ENCODE data around the gene PXDN.

Gene PXDN

DNA sequence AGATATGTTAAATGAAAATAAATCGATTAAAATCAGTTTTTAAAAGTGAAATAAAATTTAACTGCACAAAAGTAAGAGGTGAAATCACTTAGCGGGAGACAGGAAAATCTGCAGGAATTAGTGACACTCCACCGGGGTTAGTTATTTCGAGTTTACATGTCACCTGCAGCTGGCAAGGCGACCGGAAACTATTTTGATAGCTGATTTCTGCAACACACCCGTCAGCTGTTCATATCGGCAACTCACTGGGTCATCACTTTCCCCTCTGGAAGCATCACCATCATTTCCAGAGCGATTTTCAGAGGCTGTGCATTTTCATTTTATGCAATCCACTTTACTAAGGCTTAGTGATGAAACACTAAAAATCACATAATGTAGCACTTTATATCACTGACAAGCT, 52.9 kb downstream of the PXDN start:
- TF ChIP-seq, protein P1, sequence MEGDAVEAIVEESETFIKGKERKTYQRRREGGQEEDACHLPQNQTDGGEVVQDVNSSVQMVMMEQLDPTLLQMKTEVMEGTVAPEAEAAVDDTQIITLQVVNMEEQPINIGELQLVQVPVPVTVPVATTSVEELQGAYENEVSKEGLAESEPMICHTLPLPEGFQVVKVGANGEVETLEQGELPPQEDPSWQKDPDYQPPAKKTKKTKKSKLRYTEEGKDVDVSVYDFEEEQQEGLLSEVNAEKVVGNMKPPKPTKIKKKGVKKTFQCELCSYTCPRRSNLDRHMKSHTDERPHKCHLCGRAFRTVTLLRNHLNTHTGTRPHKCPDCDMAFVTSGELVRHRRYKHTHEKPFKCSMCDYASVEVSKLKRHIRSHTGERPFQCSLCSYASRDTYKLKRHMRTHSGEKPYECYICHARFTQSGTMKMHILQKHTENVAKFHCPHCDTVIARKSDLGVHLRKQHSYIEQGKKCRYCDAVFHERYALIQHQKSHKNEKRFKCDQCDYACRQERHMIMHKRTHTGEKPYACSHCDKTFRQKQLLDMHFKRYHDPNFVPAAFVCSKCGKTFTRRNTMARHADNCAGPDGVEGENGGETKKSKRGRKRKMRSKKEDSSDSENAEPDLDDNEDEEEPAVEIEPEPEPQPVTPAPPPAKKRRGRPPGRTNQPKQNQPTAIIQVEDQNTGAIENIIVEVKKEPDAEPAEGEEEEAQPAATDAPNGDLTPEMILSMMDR (conservative IDR thresholded peaks at IDR 0.05; ENCODE audit: low read depth, low read length): no peak
- H3K4me3 ChIP-seq (ENCODE audit: low read length): no peak overlapping the region
- DNase-seq (ENCODE audit: low read depth): no peak

DNA sequence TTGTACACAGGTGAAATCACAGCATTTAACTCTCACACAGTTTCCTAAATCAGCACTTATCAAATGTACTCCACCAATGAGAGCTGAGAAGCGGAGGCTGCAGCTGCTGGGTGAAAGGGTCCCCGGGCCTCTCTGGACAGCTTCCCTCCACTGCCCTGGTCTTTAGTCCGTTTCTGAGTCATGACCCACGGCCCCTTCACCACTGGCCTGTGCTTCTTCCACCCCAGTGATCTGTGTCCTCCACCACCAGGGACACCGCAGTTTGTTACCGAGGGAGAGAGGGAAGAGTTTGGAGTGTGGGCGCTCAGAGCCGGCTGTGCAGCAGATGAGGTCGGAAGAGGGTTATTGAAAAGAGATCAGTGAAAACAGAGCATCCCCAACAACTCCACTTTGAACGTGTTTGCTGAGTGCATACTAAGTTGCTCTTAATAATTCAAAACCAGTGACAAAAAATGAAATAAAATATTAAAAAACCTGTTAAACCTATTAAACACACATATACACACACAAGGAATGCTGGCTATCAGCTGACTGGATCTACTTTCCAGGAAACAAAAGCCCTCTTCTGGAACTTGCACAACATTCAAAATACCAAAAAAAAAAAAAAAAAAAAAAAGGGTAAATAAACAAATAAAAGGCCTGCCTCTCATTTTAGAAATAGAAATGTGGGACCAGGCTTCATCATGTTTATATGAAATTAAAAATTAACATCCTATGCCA, 54.1 kb downstream of the PXDN start:
- DNase-seq (ENCODE audit: low read depth): peak; percentile 50
- no peak overlapping the region for H3K4me3 ChIP-seq (ENCODE audit: low read length)
- TF ChIP-seq, protein P1 (conservative IDR thresholded peaks at IDR 0.05; ENCODE audit: low read depth, low read length): peak; percentile 6

- TF ChIP-seq, protein P1 (conservative IDR thresholded peaks at IDR 0.05; ENCODE audit: low read depth, low read length): no peak
- H3K4me3 ChIP-seq (ENCODE audit: low read length): no peak overlapping the region
- no peak for DNase-seq (ENCODE audit: low read depth)
These were observed 55.5 kb downstream of the PXDN start for GRCh38 chr2:1688859-1689258.

DNA sequence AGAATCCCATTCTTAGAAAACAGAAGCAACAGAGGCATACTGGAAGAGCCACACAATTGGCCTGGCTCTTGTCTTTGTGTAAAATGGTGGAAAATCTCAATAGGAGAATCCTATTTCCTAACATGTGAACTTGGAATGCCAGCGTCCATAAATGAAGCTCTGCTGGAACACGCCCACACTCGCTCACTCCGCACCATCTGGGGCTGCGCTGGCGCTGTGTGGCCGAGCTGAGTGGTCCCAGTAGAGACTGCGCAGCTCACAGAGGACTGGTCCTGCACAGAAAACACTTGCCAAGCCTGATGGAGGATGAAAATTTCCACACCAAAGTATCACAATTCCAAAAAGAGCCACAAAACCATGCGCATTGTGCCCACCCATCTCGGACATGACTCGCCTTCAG, 56.2 kb downstream of the PXDN start:
- H3K4me3 ChIP-seq (ENCODE audit: low read length): no peak overlapping the region
- TF ChIP-seq, protein P1 (conservative IDR thresholded peaks at IDR 0.05; ENCODE audit: low read depth, low read length): no peak
- no peak for DNase-seq (ENCODE audit: low read depth)

- DNase-seq (ENCODE audit: low read depth): no peak
- H3K4me3 ChIP-seq (ENCODE audit: low read length): no peak overlapping the region
- TF ChIP-seq, protein P1 (conservative IDR thresholded peaks at IDR 0.05; ENCODE audit: low read depth, low read length): no peak
These were observed 57.1 kb downstream of the PXDN start for GRCh38 chr2:1687254-1687653.

- no peak overlapping the region for H3K4me3 ChIP-seq (ENCODE audit: low read length)
- TF ChIP-seq, protein P1 (conservative IDR thresholded peaks at IDR 0.05; ENCODE audit: low read depth, low read length): no peak
- no peak for DNase-seq (ENCODE audit: low read depth)
These were observed 57.6 kb downstream of the PXDN start for GRCh38 chr2:1686784-1687105.

- DNase-seq (ENCODE audit: low read depth): no peak
- TF ChIP-seq, protein P1 (conservative IDR thresholded peaks at IDR 0.05; ENCODE audit: low read depth, low read length): no peak
- no peak overlapping the region for H3K4me3 ChIP-seq (ENCODE audit: low read length)
These were observed 58.1 kb downstream of the PXDN start for GRCh38 chr2:1685957-1686783.
